GM12801 (cell line): ENCODE measurements around the gene EYS.

ENCODE experiments used
- TF ChIP-seq, protein P1 (sequence below): IDR thresholded peaks from one replicate; pipeline ENCODE4 v1.5.1; 2011; ENCODE audit warnings: control low read depth; ENCODE audit not compliant: insufficient read length; ENCODE audit errors: extremely low read depth

EYS gene

DNA sequence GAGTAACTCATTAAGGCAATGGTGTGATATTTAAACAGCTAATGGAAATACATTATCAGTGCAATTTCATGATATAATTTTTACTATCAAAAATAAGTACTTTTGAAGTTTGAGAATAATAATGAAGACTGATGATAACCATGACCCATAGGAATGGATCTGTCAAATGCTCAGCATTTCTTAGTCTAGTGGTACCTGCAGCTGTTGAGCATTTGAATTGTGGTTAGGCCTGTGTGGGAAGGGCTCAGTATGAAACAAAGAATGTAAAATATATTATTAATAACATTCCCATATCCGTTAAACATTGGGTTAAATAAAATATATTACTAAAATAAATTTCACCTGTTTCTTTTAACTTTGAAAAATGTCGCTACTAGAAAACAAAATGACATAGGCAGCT is 1898.5 kb downstream of the EYS start:
- TF ChIP-seq, protein P1, sequence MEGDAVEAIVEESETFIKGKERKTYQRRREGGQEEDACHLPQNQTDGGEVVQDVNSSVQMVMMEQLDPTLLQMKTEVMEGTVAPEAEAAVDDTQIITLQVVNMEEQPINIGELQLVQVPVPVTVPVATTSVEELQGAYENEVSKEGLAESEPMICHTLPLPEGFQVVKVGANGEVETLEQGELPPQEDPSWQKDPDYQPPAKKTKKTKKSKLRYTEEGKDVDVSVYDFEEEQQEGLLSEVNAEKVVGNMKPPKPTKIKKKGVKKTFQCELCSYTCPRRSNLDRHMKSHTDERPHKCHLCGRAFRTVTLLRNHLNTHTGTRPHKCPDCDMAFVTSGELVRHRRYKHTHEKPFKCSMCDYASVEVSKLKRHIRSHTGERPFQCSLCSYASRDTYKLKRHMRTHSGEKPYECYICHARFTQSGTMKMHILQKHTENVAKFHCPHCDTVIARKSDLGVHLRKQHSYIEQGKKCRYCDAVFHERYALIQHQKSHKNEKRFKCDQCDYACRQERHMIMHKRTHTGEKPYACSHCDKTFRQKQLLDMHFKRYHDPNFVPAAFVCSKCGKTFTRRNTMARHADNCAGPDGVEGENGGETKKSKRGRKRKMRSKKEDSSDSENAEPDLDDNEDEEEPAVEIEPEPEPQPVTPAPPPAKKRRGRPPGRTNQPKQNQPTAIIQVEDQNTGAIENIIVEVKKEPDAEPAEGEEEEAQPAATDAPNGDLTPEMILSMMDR = no peak

GRCh38 chr6:63807056-63807455 is 1900.0 kb downstream of the EYS start:
- TF ChIP-seq, protein P1 = no peak

GRCh38 chr6:63806573-63806913 is 1900.5 kb downstream of the EYS start:
- TF ChIP-seq, protein P1 = no peak

DNA sequence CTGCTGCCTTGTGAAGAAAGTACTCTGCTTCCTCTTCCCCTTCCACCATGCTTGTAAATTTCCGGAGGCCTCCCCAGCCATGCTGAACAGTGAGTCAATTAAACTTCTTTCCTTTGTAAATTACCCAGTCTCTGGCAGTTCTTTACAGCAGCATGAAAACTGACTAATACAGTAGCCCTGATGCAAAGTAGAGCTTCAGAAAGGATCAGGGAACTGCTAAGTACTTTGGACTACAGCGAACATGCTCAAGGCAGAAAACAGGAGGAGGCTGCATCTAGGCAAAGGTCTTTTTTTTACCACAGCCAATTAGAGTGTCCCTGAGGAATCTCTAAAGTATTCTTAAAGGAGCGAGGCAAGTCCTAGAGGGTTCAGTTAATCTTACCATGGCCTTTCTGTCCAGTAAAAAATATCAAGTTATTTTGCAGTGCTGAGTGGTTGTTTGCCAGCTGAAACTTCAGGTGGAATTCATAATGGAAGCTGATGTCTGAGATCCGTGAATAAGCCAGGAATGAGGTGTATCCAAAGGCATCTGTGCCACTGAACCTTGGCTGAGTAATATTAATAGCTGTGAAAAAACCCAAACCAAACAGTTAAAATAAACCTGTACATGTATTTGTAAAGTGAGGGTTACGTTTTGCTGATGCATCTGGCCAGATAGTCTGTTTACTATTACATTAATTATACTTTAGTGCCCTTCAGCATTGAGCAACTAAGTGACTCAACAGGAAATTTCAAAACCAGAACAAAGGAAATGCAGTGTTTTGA is 1901.0 kb downstream of the EYS start:
- TF ChIP-seq, protein P1 = no peak

DNA sequence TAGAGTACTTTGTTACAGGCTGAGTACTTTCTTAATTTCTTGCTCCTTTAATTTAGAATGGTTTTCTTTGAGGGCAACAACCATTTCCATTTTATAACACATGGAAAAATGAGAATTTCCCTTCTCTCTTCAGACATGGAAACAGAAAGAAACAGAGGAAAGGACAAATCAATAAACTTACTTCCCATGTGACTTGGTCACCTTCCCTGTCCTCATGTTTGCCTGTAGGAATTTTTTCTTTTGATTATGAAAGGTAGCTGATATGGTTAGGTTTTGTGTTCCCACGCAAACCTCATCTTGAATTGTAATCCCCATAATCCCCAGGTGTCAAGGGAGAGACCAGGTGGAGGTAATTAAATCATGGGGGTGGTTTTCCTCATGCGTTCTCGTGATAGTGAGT is 1901.7 kb downstream of the EYS start:
- TF ChIP-seq, protein P1 = no peak

GRCh38 chr6:63804381-63804956 is 1902.6 kb downstream of the EYS start:
- TF ChIP-seq, protein P1 = no peak

DNA sequence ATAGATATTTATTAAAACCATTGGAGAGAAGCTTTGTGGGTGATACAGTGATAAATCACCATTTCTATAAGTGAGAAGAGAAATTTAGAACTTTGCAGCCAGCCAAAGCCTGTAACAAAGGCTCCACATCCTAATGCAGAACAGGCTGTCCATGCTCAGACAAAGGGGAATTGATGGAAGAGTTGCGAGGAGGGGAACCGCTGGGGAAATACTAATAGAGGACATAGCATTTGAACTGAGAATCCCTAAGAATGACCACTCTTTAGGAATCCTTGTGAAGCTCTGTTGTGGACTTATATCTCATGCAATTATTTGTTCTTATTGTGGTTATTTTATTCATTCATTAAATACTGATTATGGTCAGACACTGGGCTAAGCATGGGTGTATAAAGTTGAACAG is 1903.7 kb downstream of the EYS start:
- TF ChIP-seq, protein P1 = no peak
